Measurements from ENCODE around the gene KASH5. TPM values are rescaled to one million over a fixed set of nuclear protein-coding genes. Genes with fewer than 3 reads are reported as not detected.

KASH5 gene
- total RNA-seq, 1 donor from 2014 or later, result not detected

DNA sequence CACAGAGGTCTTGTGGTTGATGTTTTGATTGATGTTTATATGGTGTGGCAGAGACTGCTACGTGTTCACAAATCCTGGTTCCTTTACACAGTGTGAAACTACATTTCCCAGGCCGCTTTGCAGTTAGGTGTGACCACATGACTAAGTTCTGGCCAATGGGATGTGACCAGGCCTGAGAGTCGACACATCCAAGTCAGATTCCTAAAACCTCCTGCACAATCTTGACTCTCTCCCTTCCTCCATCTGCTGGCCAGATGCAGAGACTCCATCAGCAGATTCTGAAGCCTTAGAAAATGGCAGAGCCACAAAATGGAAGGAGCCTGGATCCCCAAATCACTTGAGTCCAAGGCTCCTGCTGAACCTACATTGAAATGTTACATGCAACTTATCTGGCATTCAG, 40.2 kb upstream of the KASH5 start:
- intact Hi-C loops (cut with DNase I), result no loop called here
- H3K36me3 ChIP-seq, result peaks cover 0 to 82% of the 10 kb centered on the region in 2 donors

DNA sequence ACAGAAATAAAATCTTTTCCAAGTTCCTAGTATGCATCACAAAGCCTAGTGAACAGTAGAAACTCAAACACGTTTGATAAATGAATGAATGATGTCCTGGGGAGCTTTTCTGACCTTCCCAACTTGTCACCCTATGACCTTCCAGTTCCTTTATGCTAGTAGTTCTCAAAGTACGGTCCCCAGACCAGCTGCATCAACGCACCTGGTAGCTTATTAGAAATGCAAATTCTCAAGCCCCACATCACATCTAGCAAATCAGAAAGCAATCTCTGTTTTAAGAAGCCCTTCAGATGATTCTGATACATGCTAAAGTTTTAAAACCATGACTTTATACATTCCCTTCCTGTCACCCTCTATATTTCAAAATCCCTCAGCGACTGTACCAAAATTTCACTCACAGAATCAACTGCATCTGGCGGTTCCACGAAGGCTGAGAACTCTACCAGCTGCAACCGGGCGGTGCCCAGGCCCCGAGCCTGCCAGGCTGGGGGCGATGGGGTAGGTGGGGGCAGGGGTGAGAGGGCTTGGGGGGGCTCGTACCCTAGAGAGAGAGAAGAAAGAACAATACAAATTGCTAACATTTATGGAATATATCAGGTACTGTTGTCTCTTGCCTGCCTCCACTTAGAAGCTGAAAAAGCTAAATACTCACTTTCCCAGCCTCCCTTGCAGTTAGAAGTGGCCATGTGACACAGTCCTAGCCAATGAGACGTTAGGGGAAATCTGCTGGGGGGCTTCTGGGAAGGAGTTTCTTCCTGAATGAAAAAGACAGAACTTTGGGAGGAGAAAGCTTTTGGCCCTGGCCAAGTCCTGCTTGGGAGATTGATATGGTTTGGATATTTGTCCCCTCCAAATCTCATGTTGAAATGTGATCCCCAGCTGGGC, 39.5 kb upstream of the KASH5 start:
- no peak overlapping the region for H3K27ac ChIP-seq
- H3K27me3 ChIP-seq, result no peaks in the 10 kb centered on the region
- no peak overlapping the region for H3K4me3 ChIP-seq
- H3K36me3 ChIP-seq, result peaks cover 0 to 75% of the 10 kb centered on the region in 2 donors
- H3K4me1 ChIP-seq, result no peaks in the 10 kb centered on the region
- DNase-seq (ENCODE audit: extremely low spot score in 2 of 2), result no peak
- H3K9me3 ChIP-seq, result no peaks in the 10 kb centered on the region
- TF ChIP-seq, protein P1, sequence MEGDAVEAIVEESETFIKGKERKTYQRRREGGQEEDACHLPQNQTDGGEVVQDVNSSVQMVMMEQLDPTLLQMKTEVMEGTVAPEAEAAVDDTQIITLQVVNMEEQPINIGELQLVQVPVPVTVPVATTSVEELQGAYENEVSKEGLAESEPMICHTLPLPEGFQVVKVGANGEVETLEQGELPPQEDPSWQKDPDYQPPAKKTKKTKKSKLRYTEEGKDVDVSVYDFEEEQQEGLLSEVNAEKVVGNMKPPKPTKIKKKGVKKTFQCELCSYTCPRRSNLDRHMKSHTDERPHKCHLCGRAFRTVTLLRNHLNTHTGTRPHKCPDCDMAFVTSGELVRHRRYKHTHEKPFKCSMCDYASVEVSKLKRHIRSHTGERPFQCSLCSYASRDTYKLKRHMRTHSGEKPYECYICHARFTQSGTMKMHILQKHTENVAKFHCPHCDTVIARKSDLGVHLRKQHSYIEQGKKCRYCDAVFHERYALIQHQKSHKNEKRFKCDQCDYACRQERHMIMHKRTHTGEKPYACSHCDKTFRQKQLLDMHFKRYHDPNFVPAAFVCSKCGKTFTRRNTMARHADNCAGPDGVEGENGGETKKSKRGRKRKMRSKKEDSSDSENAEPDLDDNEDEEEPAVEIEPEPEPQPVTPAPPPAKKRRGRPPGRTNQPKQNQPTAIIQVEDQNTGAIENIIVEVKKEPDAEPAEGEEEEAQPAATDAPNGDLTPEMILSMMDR (IDR thresholded peaks at IDR 0.05), result no peak
- TF ChIP-seq POLR2A (IDR thresholded peaks at IDR 0.05) (no peak), POLR2AphosphoS5 (IDR thresholded peaks at IDR 0.05; ENCODE audit: insufficient read depth in 1 of 2, low read depth in 1 of 2) (no peak)
- intact Hi-C loops (cut with DNase I), result no loop called here

More for the DNA sequence above, 40.2 kb upstream of the KASH5 start:
- Histone ChIP-seq H3K4me3 (no peak overlapping the region), H3K9me3 (no peaks in the 10 kb centered on the region), H3K27ac (no peak overlapping the region), H3K4me1 (no peaks in the 10 kb centered on the region), H3K27me3 (no peaks in the 10 kb centered on the region)
- TF ChIP-seq POLR2A (IDR thresholded peaks at IDR 0.05), result no peak
- TF ChIP-seq, protein P1 (IDR thresholded peaks at IDR 0.05), result no peak
- TF ChIP-seq POLR2AphosphoS5 (IDR thresholded peaks at IDR 0.05; ENCODE audit: insufficient read depth in 1 of 2, low read depth in 1 of 2), result no peak
- DNase-seq (ENCODE audit: extremely low spot score in 2 of 2), result no peak

DNA sequence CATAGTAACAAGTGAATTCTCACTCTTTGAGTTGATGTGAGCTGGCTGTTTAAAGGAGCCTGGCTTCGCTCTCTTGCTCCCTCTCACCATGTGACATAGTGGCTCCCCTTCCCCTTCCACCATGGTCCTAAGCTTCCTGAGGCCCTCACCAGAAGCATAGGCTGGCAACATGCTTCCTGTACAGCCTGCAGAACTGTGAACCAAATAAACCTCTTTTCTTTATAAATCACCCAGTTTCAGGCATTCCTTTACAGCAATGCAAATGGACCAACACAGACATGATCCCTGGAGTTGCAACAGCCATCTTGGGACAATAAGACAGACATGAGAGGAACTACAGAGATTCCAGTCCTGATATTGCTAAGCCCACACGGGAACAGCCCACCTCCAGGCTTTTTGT, 38.5 kb upstream of the KASH5 start:
- Histone ChIP-seq H3K36me3 (peaks cover 0 to 67% of the 10 kb centered on the region in 2 donors), H3K27me3 (no peaks in the 10 kb centered on the region), H3K4me1 (no peaks in the 10 kb centered on the region), H3K4me3 (no peak overlapping the region), H3K27ac (no peak overlapping the region), H3K9me3 (no peaks in the 10 kb centered on the region)
- TF ChIP-seq, protein P1 (IDR thresholded peaks at IDR 0.05), result no peak
- TF ChIP-seq POLR2A (IDR thresholded peaks at IDR 0.05) (no peak), POLR2AphosphoS5 (IDR thresholded peaks at IDR 0.05; ENCODE audit: insufficient read depth in 1 of 2, low read depth in 1 of 2) (no peak)
- no peak for DNase-seq (ENCODE audit: extremely low spot score in 2 of 2)
- intact Hi-C loops (cut with DNase I), result no loop called here

DNA sequence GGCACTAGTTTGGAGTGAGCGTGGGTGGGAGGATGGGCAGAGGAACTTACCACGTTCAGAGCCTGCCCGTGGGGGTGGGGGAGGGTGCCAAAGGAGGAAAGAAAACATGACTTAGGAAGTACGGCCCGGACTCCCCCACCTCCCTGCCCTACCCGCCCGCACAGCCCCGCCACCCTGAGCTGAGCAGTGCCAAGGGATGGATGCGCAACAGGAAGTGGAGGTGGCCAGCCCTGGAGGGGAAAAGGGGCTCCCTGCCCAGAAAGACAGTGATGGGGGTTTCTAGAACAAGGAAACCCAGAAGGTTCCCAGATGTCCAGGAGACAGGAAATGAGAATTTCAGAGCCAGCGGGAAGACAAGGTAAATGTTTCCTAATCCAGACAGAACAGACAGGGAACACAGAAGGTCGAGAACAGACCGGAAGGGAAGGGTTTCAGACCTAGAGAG, 32.1 kb upstream of the KASH5 start:
- Histone ChIP-seq H3K27ac (no peak overlapping the region), H3K4me3 (no peak overlapping the region), H3K36me3 (peaks cover 0 to 37% of the 10 kb centered on the region in 2 donors), H3K27me3 (no peaks in the 10 kb centered on the region), H3K9me3 (no peaks in the 10 kb centered on the region), H3K4me1 (peaks cover 30% of the 10 kb centered on the region)
- TF ChIP-seq POLR2AphosphoS5 (IDR thresholded peaks at IDR 0.05; ENCODE audit: insufficient read depth in 1 of 2, low read depth in 1 of 2) (no peak), POLR2A (IDR thresholded peaks at IDR 0.05) (no peak)
- TF ChIP-seq, protein P1 (IDR thresholded peaks at IDR 0.05), result no peak
- DNase-seq (ENCODE audit: extremely low spot score in 2 of 2), result no peak
- intact Hi-C loops (cut with DNase I), result no loop called here

DNA sequence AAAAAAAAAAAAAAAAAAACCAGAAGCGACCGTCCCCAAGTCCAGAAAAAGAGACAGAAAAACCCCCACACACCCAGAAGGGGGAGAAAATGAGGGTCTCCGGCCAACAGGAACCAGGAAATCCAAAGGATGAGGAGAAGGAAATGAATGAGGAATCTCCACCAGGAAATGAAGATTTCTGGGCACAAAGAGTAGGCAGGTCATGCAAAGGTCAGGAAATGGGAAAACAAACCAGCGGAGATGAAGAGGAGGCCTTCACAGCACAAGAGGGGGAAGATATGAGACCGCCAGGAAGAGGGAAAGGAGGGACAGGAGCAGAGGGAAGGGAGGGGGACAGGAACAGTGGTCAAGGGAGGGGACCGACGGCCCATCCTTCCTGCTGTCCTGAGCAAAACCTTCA, 31.7 kb upstream of the KASH5 start:
- H3K4me1 ChIP-seq, result peaks cover 34% of the 10 kb centered on the region
- intact Hi-C loops (cut with DNase I), result no loop called here
- H3K27ac ChIP-seq, result peak overlapping the region; percentile 39
- H3K36me3 ChIP-seq, result peaks cover 0 to 33% of the 10 kb centered on the region in 2 donors
- no peaks in the 10 kb centered on the region for H3K9me3 ChIP-seq
- no peaks in the 10 kb centered on the region for H3K27me3 ChIP-seq
- TF ChIP-seq, protein P1 (IDR thresholded peaks at IDR 0.05), result no peak
- TF ChIP-seq POLR2A (IDR thresholded peaks at IDR 0.05), result no peak
- TF ChIP-seq POLR2AphosphoS5 (IDR thresholded peaks at IDR 0.05; ENCODE audit: insufficient read depth in 1 of 2, low read depth in 1 of 2), result no peak
- no peak overlapping the region for H3K4me3 ChIP-seq
- no peak for DNase-seq (ENCODE audit: extremely low spot score in 2 of 2)
